ENCODE results near the gene OCA2. TPM values are rescaled to one million over a fixed set of nuclear protein-coding genes. Genes with fewer than 3 reads are reported as not detected.

The OCA2 gene
- total RNA-seq, 1 experiment from 2014 or later: 0.31 TPM

- peaks cover 9% of the 10 kb centered on the region; the same call in 1 of the 2 replicates for H3K27me3 Mint-ChIP-seq (ENCODE audit: low read depth)
- H4K91ac ChIP-seq (ENCODE audit: insufficient read length, low read depth, low read length): no peak overlapping the region
- H3K23ac ChIP-seq (ENCODE audit: insufficient read length, low read depth, low read length): no peak overlapping the region
- no peak for TF ChIP-seq CTCF (conservative IDR thresholded peaks at IDR 0.05)
- no peak overlapping the region for H3K4me3 Mint-ChIP-seq
- H3T11ph ChIP-seq (ENCODE audit: low read length): no peak overlapping the region
- H3K27me3 ChIP-seq (ENCODE audit: insufficient read depth, low read length): no peaks in the 10 kb centered on the region
- H3K9ac ChIP-seq (ENCODE audit: extremely low read depth, insufficient read length, low read length): no peak overlapping the region
- H3K4me2 ChIP-seq (ENCODE audit: insufficient read depth, insufficient read length, low read length): no peak overlapping the region
- H3K23me2 ChIP-seq (ENCODE audit: insufficient read length, low read depth, low read length, poor library complexity, severe bottlenecking): no peaks in the 10 kb centered on the region
- no peak overlapping the region for H3K14ac ChIP-seq (ENCODE audit: insufficient read depth, low read length)
- H3K4me1 Mint-ChIP-seq: peaks cover 2 to 6% of the 10 kb centered on the region in 2 experiments; a peak in 3 of 4 replicates
- no peak overlapping the region for H4K8ac ChIP-seq (replicated peaks; ENCODE audit: insufficient read length, low read depth, low read length)
- H3K36me3 Mint-ChIP-seq (ENCODE audit: insufficient read depth in 1 of 3, low read depth in 3 of 3): peaks cover 6 to 27% (median 12%) of the 10 kb centered on the region in 3 experiments; a peak in 5 of 7 replicates
- H4K20me1 ChIP-seq (ENCODE audit: control insufficient read depth, insufficient read depth, insufficient read length): no peaks in the 10 kb centered on the region
- no peaks in the 10 kb centered on the region for H3K9me3 ChIP-seq (ENCODE audit: control insufficient read depth, low read depth, low read length)
- H3K4ac ChIP-seq (ENCODE audit: low read depth, low read length): no peak overlapping the region
- H2BK120ac ChIP-seq (ENCODE audit: low read depth, low read length, poor library complexity, severe bottlenecking): no peak overlapping the region
- H3K79me1 ChIP-seq (ENCODE audit: insufficient read depth, low read depth, low read length, poor library complexity, severe bottlenecking): no peaks in the 10 kb centered on the region
- H2BK12ac ChIP-seq (ENCODE audit: insufficient read length, low read depth, low read length): no peak overlapping the region
- H2BK15ac ChIP-seq (ENCODE audit: low read depth, low read length): no peak overlapping the region
- no peak overlapping the region for H3K27ac ChIP-seq (ENCODE audit: insufficient read length, low read depth, low read length)
- DNase-seq: no peak
- no peak overlapping the region for H2AK5ac ChIP-seq (ENCODE audit: insufficient read length, low read length)
- no peak overlapping the region for H2BK20ac ChIP-seq (ENCODE audit: low read depth, low read length, poor library complexity, severe bottlenecking)
- peaks cover 31 to 35% of the 10 kb centered on the region in 2 experiments for H3K9me3 Mint-ChIP-seq
- no peaks in the 10 kb centered on the region for H3K79me2 ChIP-seq (ENCODE audit: insufficient read depth, low read length)
- H2AFZ ChIP-seq (ENCODE audit: low read length): no peak overlapping the region
- H4K5ac ChIP-seq (ENCODE audit: insufficient read length, low read depth, low read length): no peak overlapping the region
- no peak overlapping the region for H3K18ac ChIP-seq (ENCODE audit: insufficient read length, low read depth, low read length)
- no CpG with 5 or more reads among the region's 8 CpGs for WGBS (ENCODE audit: extremely low coverage, insufficient read length, low lambda C conversion rate)
- H3K56ac ChIP-seq (ENCODE audit: insufficient read length, low read depth, low read length): no peak overlapping the region
- no peak overlapping the region for H2BK5ac ChIP-seq (ENCODE audit: insufficient read length, low read length)
- no peak overlapping the region for H3K27ac Mint-ChIP-seq
- H3K4me1 ChIP-seq (ENCODE audit: insufficient read depth, low read length): no peaks in the 10 kb centered on the region
Observed at GRCh38 chr15:27861171-27861570, 237.9 kb downstream of the OCA2 start.

Data from H9 (cell line).